H1 (cell line): Measurements from ENCODE around the gene RAB3IL1. TPM values are rescaled to one million over a fixed set of nuclear protein-coding genes. Genes with fewer than 3 reads are reported as not detected.

Experiments
- CTCF ChIA-PET: fragments of 300-600 bp; sonication (Branson Sonifier 250); formaldehyde crosslinking; loops from one replicate; lab custom pipeline; 2021; ENCODE audit not compliant: partially characterized antibody; lab: Charles Lee
- POLR2A ChIA-PET: fragments of 300-600 bp; sonication (Branson Sonifier 250); formaldehyde crosslinking; loops from one replicate; lab custom pipeline; 2021; ENCODE audit warnings: inconsistent platforms; ENCODE audit not compliant: partially characterized antibody; lab: Charles Lee
- DNase-seq, 2 experiments: peaks; one replicate each; pipeline versions ENCODE4 v3.0.0 to v3.0.0-alpha.2; 2010 to 2022; ENCODE audit warnings: low spot score in 2 of 2, low read depth in 1 of 2, mixed read lengths in 1 of 2
- FAIRE-seq: peaks from 2 replicates; lab custom pipeline; 2011; peaks lifted over from hg19 to GRCh38; lab: Jason Lieb, UNC
- H2AFZ ChIP-seq: 2 replicates; pipeline ENCODE4 v1.8.1; 2012; ENCODE audit warnings: low read length, inconsistent platforms
- H2AK5ac ChIP-seq: 2 replicates; pipeline ENCODE4 v1.6.1; 2013; ENCODE audit warnings: low read depth, low read length
- H2BK120ac ChIP-seq: replicated peaks from 2 replicates; pipeline ENCODE3; 2013; ENCODE audit warnings: low read depth, low read length, inconsistent platforms
- H2BK12ac ChIP-seq: 2 replicates; pipeline ENCODE4 v1.6.1; 2013; ENCODE audit warnings: low read depth, low read length
- H2BK15ac ChIP-seq: 2 replicates; pipeline ENCODE4 v1.6.1; 2013; ENCODE audit warnings: low read length
- H2BK20ac ChIP-seq: 2 replicates; pipeline ENCODE4 v1.6.1; 2013; ENCODE audit warnings: low read length
- H2BK5ac ChIP-seq: 2 replicates; pipeline ENCODE4 v1.6.1; 2013; ENCODE audit warnings: low read depth, low read length
- H3K14ac ChIP-seq: 2 replicates; pipeline ENCODE4 v1.6.1; 2013; ENCODE audit warnings: inconsistent platforms; ENCODE audit not compliant: insufficient read length
- H3K18ac ChIP-seq: 2 replicates; pipeline ENCODE4 v1.6.1; 2013; ENCODE audit warnings: low read length; ENCODE audit errors: extremely low read depth
- H3K23ac ChIP-seq: 2 replicates; pipeline ENCODE4 v1.6.1; 2013; ENCODE audit warnings: inconsistent platforms; ENCODE audit not compliant: insufficient read length
- H3K23me2 ChIP-seq: 2 replicates; pipeline ENCODE4 v1.6.1; 2013; ENCODE audit warnings: low read depth, low read length
- H3K27ac ChIP-seq: 2 replicates; pipeline ENCODE4 v1.6.1; 2011; ENCODE audit warnings: low read depth, low read length, inconsistent platforms
- H3K27me3 ChIP-seq, 4 experiments: replicated peaks in 1 of 4; 1 replicate in 1 of 4; 2 replicates in 3 of 4; pipeline versions ENCODE4 v1.6.1 to v1.8.1; 2011 to 2013; ENCODE audit warnings: low read length in 3 of 4, mild to moderate bottlenecking in 3 of 4, inconsistent platforms in 2 of 4, mixed read lengths in 2 of 4, moderate library complexity in 1 of 4; ENCODE audit not compliant: control insufficient read depth in 3 of 4, insufficient read depth in 3 of 4; ENCODE audit errors: extremely low read depth in 1 of 4
- H3K36me3 ChIP-seq, 4 experiments: 2 replicates each; pipeline versions ENCODE4 v1.6.1 to v1.8.1; 2011 to 2013; ENCODE audit warnings: mild to moderate bottlenecking in 4 of 4, low read length in 3 of 4, moderate library complexity in 2 of 4, control low read depth in 1 of 4, inconsistent platforms in 1 of 4; ENCODE audit not compliant: insufficient read depth in 4 of 4, control insufficient read depth in 2 of 4
- H3K4ac ChIP-seq: replicated peaks from 2 replicates; pipeline ENCODE3; 2013; ENCODE audit warnings: low read length, low read depth, mixed read lengths, inconsistent platforms; ENCODE audit not compliant: insufficient read length
- H3K4me1 ChIP-seq, 4 experiments: replicated peaks in 1 of 4; 1 replicate in 1 of 4; 2 replicates in 3 of 4; pipeline versions ENCODE4 v1.6.1 to v1.8.1; 2011 to 2013; ENCODE audit warnings: low read length in 3 of 4, inconsistent platforms in 2 of 4, mixed read lengths in 1 of 4; ENCODE audit not compliant: insufficient read depth in 4 of 4, control insufficient read depth in 3 of 4
- H3K4me2 ChIP-seq, 2 experiments: 2 replicates each; pipeline versions ENCODE4 v1.6.1 to v1.8.1; 2011 to 2013; ENCODE audit warnings: low read depth in 2 of 2, low read length in 2 of 2, control low read depth in 1 of 2, inconsistent platforms in 1 of 2, mild to moderate bottlenecking in 1 of 2; ENCODE audit not compliant: insufficient read depth in 1 of 2
- H3K4me3 ChIP-seq, 4 experiments: fragments of 200-600, 300-600 bp in 1 of 4; sonication (generic), shearing (Covaris generic), sonication (Bioruptor Twin) in 1 of 4; 2 replicates each; pipeline versions ENCODE4 v1.5.1 to v1.8.1; 2011 to 2016; ENCODE audit warnings: low read length in 4 of 4, low read depth in 3 of 4, control low read depth in 2 of 4, inconsistent platforms in 2 of 4, mild to moderate bottlenecking in 2 of 4, mixed read lengths in 1 of 4, moderate library complexity in 1 of 4; ENCODE audit not compliant: insufficient read depth in 2 of 4; ENCODE audit errors: extremely low read depth in 1 of 4
- H3K56ac ChIP-seq: replicated peaks from 2 replicates; pipeline ENCODE3; 2013; ENCODE audit warnings: low read depth, mild to moderate bottlenecking, mixed read lengths, low read length, inconsistent platforms; ENCODE audit not compliant: insufficient read length
- H3K79me1 ChIP-seq: 2 replicates; pipeline ENCODE4 v1.6.1; 2013; ENCODE audit warnings: low read depth, low read length, control low read depth
- H3K79me2 ChIP-seq, 2 experiments: 2 replicates each; pipeline versions ENCODE4 v1.6.1 to v1.8.1; 2012 to 2013; ENCODE audit warnings: low read length in 2 of 2, mild to moderate bottlenecking in 2 of 2, inconsistent platforms in 1 of 2; ENCODE audit not compliant: insufficient read depth in 2 of 2, control insufficient read depth in 1 of 2
- H3K9ac ChIP-seq, 4 experiments: replicated peaks in 1 of 4; 1 replicate in 1 of 4; 2 replicates in 3 of 4; pipeline versions ENCODE4 v1.6.1 to v1.8.1; 2011 to 2013; ENCODE audit warnings: low read depth in 3 of 4, low read length in 3 of 4, control low read depth in 2 of 4, mild to moderate bottlenecking in 2 of 4, moderate library complexity in 2 of 4, inconsistent platforms in 1 of 4; ENCODE audit errors: extremely low read depth in 1 of 4
- H3K9me3 ChIP-seq, 2 experiments: 2 replicates each; pipeline versions ENCODE4 v1.6.1 to v1.8.1; 2012 to 2013; ENCODE audit warnings: mild to moderate bottlenecking in 2 of 2, moderate library complexity in 2 of 2, control low read depth in 1 of 2, inconsistent platforms in 1 of 2, low read depth in 1 of 2, low read length in 1 of 2, mixed read lengths in 1 of 2; ENCODE audit not compliant: insufficient read depth in 2 of 2
- H4K20me1 ChIP-seq, 2 experiments: replicated peaks in 1 of 2; 2 replicates each; pipeline versions ENCODE3 to v1.8.1; 2011 to 2013; ENCODE audit warnings: inconsistent platforms in 2 of 2, low read length in 2 of 2, mild to moderate bottlenecking in 1 of 2; ENCODE audit not compliant: insufficient read depth in 2 of 2, control insufficient read depth in 1 of 2
- H4K5ac ChIP-seq: 2 replicates; pipeline ENCODE4 v1.6.1; 2013; ENCODE audit warnings: low read length, low read depth, mixed read lengths, inconsistent platforms; ENCODE audit not compliant: insufficient read length
- H4K8ac ChIP-seq: 2 replicates; pipeline ENCODE4 v1.8.0; 2013; ENCODE audit warnings: mild to moderate bottlenecking, moderate library complexity, low read length, inconsistent platforms; ENCODE audit not compliant: insufficient read depth; ENCODE audit errors: extremely low read depth
- H4K91ac ChIP-seq: replicated peaks from 2 replicates; pipeline ENCODE3; 2013; ENCODE audit warnings: low read length, mixed read lengths, inconsistent platforms; ENCODE audit not compliant: insufficient read length
- ATF2 ChIP-seq: IDR thresholded peaks from 2 replicates; pipeline ENCODE4 v1.6.1; 2012; ENCODE audit warnings: low read length, inconsistent platforms
- CHD1 ChIP-seq: IDR thresholded peaks from 2 replicates; pipeline ENCODE4 v1.6.1; 2012; ENCODE audit warnings: low read depth, low read length, improper control_type of control experiment
- E2F6 ChIP-seq: IDR thresholded peaks from 2 replicates; pipeline ENCODE4 v1.6.1; 2012; ENCODE audit warnings: inconsistent platforms
- EGR1 ChIP-seq: IDR thresholded peaks from 2 replicates; pipeline ENCODE4 v1.6.1; 2011; ENCODE audit warnings: low read depth, low read length, borderline replicate concordance
- JUND ChIP-seq: IDR thresholded peaks from 2 replicates; pipeline ENCODE4 v1.6.1; 2011; ENCODE audit warnings: mild to moderate bottlenecking, improper control_type of control experiment, low read length
- RNF2 ChIP-seq: fragments of 200-900, 300-1000 bp; sonication (generic); IDR thresholded peaks from 2 replicates; pipeline ENCODE4 v1.7.1; 2016; ENCODE audit warnings: borderline replicate concordance, low read depth, mild to moderate bottlenecking, antibody characterized with exemption, low read length; ENCODE audit not compliant: poor library complexity, severe bottlenecking; ENCODE audit errors: missing control alignments
- SAP30 ChIP-seq: fragments of 300-600 bp; sonication (generic); IDR thresholded peaks from 2 replicates; pipeline ENCODE4 v1.7.1; 2012; ENCODE audit warnings: low read length, moderate library complexity, mild to moderate bottlenecking, inconsistent platforms; ENCODE audit not compliant: insufficient read depth, insufficient replicate concordance
- TCF12 ChIP-seq: IDR thresholded peaks from 2 replicates; pipeline ENCODE4 v1.6.1; 2011; ENCODE audit warnings: low read depth, mild to moderate bottlenecking, low read length
- WGBS, 2 experiments: shearing (Covaris generic) in 1 of 2; methylation state at CpG; one replicate each; pipeline versions ENCODE4 v1.1.6 to v1.1.7; 2013 to 2015; ENCODE audit warnings: low lambda C conversion rate in 2 of 2, mixed read lengths in 2 of 2, inconsistent platforms in 1 of 2, low coverage in 1 of 2, missing lambda C conversion rate in 1 of 2; ENCODE audit not compliant: insufficient replicate concordance in 2 of 2, insufficient coverage in 1 of 2, insufficient read length in 1 of 2; ENCODE audit errors: extremely low coverage in 1 of 2, missing lambda C conversion rate in 1 of 2; 5-methylcytosine and 5-hydroxymethylcytosine counted together
- polyA plus RNA-seq, 7 experiments: library from polyadenylated mRNA; depleted of rRNA in 3 of 7; stranded (reverse) in 5 of 7; unstranded in 2 of 7; fragments of >200 nt in 5 of 7; fragments of 200-250 nt in 2 of 7; gene quantifications; 1 replicate in 5 of 7; 2 replicates in 1 of 7; 4 replicates in 1 of 7; pipeline versions ENCODE4 v1.2.1 to v1.2.3, GENCODE V29; 2011 to 2013; ENCODE audit warnings: missing spikeins in 2 of 7, mixed read lengths in 2 of 7
- total RNA-seq: library from RNA; stranded (reverse); fragmentation: NEBNext Ultra II Directional; extraction: Animal tissue kit (Norgen Biotek cat#: 25700); gene quantifications from 2 replicates; pipeline ENCODE4 v1.2.1, GENCODE V29; 2021

Gene RAB3IL1
- total and polyA plus RNA-seq, 2 of the 8 experiments (the other 6 are each of a cell fraction or from before 2014, with no cell fraction given), result 6.8 to 7.9 TPM

- ChIA-PET CTCF (interaction anchor here (0.6 to 1.6 kb wide), 19 partner anchors 9 to 153 kb away, joined by 3 to 10 read pairs (median 3); no protein-coding TSS in a partner anchor), POLR2A (interaction anchor here (1.4 to 22.2 kb wide), 2 partner anchors 16 to 58 kb away, joined by 4 to 458 read pairs; partner anchors contain the start of gene FTH1)
- Histone ChIP-seq H3K18ac (peak overlapping the region; percentile 95), H2BK15ac (peak overlapping the region; percentile 88; the same call in 1 of the 2 replicates), H3K9ac (peak overlapping the region in 3 of 4 experiments; percentile 25 to 50 (median 34); a peak in 4 of 7 replicates), H3K79me1 (no peaks in the 10 kb centered on the region), H4K8ac (peak overlapping the region; percentile 82), H3K4me3 (peak overlapping the region; percentile 18 to 54 (median 28); a peak in 7 of 8 replicates), H3K23me2 (peaks cover 2% of the 10 kb centered on the region; the same call in 1 of the 2 replicates), H3K9me3 (no peaks in the 10 kb centered on the region), H3K79me2 (no peaks in the 10 kb centered on the region), H3K27ac (no peak overlapping the region), H2BK5ac (peak overlapping the region; percentile 66; the same call in 1 of the 2 replicates), H4K91ac (no peak overlapping the region), H4K5ac (no peak overlapping the region), H2AFZ (0 out of 2 replicates have a peak overlapping the region, but pooled peaks have one; percentile 13), H3K4ac (no peak overlapping the region), H3K4me2 (peak overlapping the region; percentile 66 to 78), H3K27me3 (peaks cover 0 to 8% (median 2%) of the 10 kb centered on the region in 4 experiments; a peak in 4 of 7 replicates), H2BK12ac (peak overlapping the region; percentile 80), H3K14ac (no peak overlapping the region), H2BK20ac (no peak overlapping the region), H3K56ac (no peak overlapping the region), H4K20me1 (no peaks in the 10 kb centered on the region), H3K36me3 (no peaks in the 10 kb centered on the region), H3K23ac (no peak overlapping the region), H2AK5ac (no peak overlapping the region), H2BK120ac (no peak overlapping the region), H3K4me1 (peaks cover 0 to 4% (median 3%) of the 10 kb centered on the region in 4 experiments; a peak in 5 of 7 replicates)
- DNase-seq (peak; percentile 83 to 93), FAIRE-seq (no peak)
- 4% methylated on average over 40 of the region's 56 CpGs; no CpG with 5 or more reads in 1 of the 2 experiments for WGBS, 2 experiments
- TF ChIP-seq ATF2, result no peak
- peak; percentile 97 for TF ChIP-seq E2F6
- peak; percentile 57 for TF ChIP-seq RNF2
- no peak for TF ChIP-seq CHD1
- TF ChIP-seq TCF12, result peak; percentile 55; the same call in 1 of the 2 replicates
- TF ChIP-seq EGR1, result peak; percentile 57; the same call in 1 of the 2 replicates
- no peak for TF ChIP-seq SAP30
- TF ChIP-seq JUND, result no peak
Measured at GRCh38 chr11:61955422-61956135, 38.2 kb upstream of the RAB3IL1 start.
